Endothelial cell of umbilical vein (primary cell): ENCODE data around the gene SLC7A7. TPM values are rescaled to one million over a fixed set of nuclear protein-coding genes. Genes with fewer than 3 reads are reported as not detected.
"Not testable (repeated sequence)": the region's sequence is repeated elsewhere in the genome, so short reads cannot be mapped to it uniquely, and the experiment has no call there.

ENCODE experiments used
- BruUV-seq: library from RNA; stranded (reverse); fragments of 400-500 nt; replicated peaks from 2 replicates; lab custom pipeline; 2021; lab: Mats Ljungman, UMichigan
- CTCF ChIA-PET: fragments of 300-600, 350-600 bp; sonication (Branson Sonifier 250); formaldehyde crosslinking; loops from one replicate; lab custom pipeline; 2021; ENCODE audit warnings: antibody characterized with exemption, inconsistent platforms; lab: Charles Lee
- POLR2A ChIA-PET: fragments of 300-600, 350-600 bp; sonication (Branson Sonifier 250); formaldehyde crosslinking; loops from one replicate; lab custom pipeline; 2021; ENCODE audit warnings: antibody characterized with exemption, inconsistent platforms; lab: Charles Lee
- DNase-seq: peaks from one replicate; pipeline ENCODE4 v3.0.0-alpha.2; 2011; ENCODE audit warnings: low read depth, low spot score
- FAIRE-seq: peaks from 2 replicates; lab custom pipeline; 2011; peaks lifted over from hg19 to GRCh38; lab: Jason Lieb, UNC
- H2AFZ ChIP-seq: 2 replicates; pipeline ENCODE4 v1.6.0; 2012; ENCODE audit warnings: low read depth, low read length, control low read depth, inconsistent platforms
- H3K27ac ChIP-seq: 2 replicates; pipeline ENCODE4 v1.5.1; 2011; ENCODE audit warnings: low read depth, mild to moderate bottlenecking, control low read depth, low read length, moderate library complexity; ENCODE audit not compliant: insufficient read depth
- H3K27me3 ChIP-seq, 2 experiments: 2 replicates each; pipeline versions ENCODE4 v1.6.0 to v1.6.1; 2011; ENCODE audit warnings: low read length in 2 of 2, mixed read lengths in 1 of 2; ENCODE audit not compliant: control insufficient read depth in 2 of 2, insufficient read depth in 2 of 2
- H3K36me3 ChIP-seq, 2 experiments: 2 replicates in 1 of 2; 3 replicates in 1 of 2; pipeline ENCODE4 v1.5.1; 2011; ENCODE audit warnings: low read length in 2 of 2, mild to moderate bottlenecking in 1 of 2, moderate library complexity in 1 of 2; ENCODE audit not compliant: control insufficient read depth in 2 of 2, insufficient read depth in 2 of 2; ENCODE audit errors: extremely low read depth in 1 of 2
- H3K4me1 ChIP-seq: 3 replicates; pipeline ENCODE4 v1.5.1; 2011; ENCODE audit warnings: mild to moderate bottlenecking, low read length; ENCODE audit not compliant: control insufficient read depth, insufficient read depth; ENCODE audit errors: extremely low read depth
- H3K4me2 ChIP-seq: 2 replicates; pipeline ENCODE4 v1.6.1; 2011; ENCODE audit warnings: low read length, control low read depth, mixed read lengths; ENCODE audit not compliant: insufficient read depth
- H3K4me3 ChIP-seq, 3 experiments: fragments of 200-600 bp in 1 of 3; sonication (generic), shearing (Covaris generic) in 1 of 3; replicated peaks in 1 of 3; 2 replicates each; pipeline ENCODE4 v1.5.1; 2011 to 2016; ENCODE audit warnings: control low read depth in 3 of 3, low read length in 3 of 3, mild to moderate bottlenecking in 2 of 3, inconsistent platforms in 1 of 3, low read depth in 1 of 3, moderate library complexity in 1 of 3; ENCODE audit not compliant: insufficient read depth in 1 of 3
- H3K79me2 ChIP-seq: 2 replicates; pipeline ENCODE4 v1.6.0; 2012; ENCODE audit warnings: low read length, inconsistent platforms; ENCODE audit not compliant: control insufficient read depth, insufficient read depth
- H3K9ac ChIP-seq: replicated peaks from 2 replicates; pipeline ENCODE3; 2011; ENCODE audit warnings: low read length, control low read depth; ENCODE audit not compliant: insufficient read depth; ENCODE audit errors: extremely low read depth
- H3K9me1 ChIP-seq: replicated peaks from 3 replicates; pipeline ENCODE4 v1.6.0; 2011; ENCODE audit warnings: mild to moderate bottlenecking, low read length; ENCODE audit not compliant: control insufficient read depth, insufficient read depth; ENCODE audit errors: extremely low read depth
- H3K9me3 ChIP-seq: replicated peaks from 2 replicates; pipeline ENCODE4 v1.5.1; 2012; ENCODE audit warnings: low read length, inconsistent platforms; ENCODE audit not compliant: control insufficient read depth, insufficient read depth
- H4K20me1 ChIP-seq: replicated peaks from 2 replicates; pipeline ENCODE3; 2011; ENCODE audit warnings: mild to moderate bottlenecking, low read length; ENCODE audit not compliant: control insufficient read depth, insufficient read depth; ENCODE audit errors: extremely low read depth
- EZH2 ChIP-seq: IDR thresholded peaks from 2 replicates; pipeline ENCODE4 v1.6.1; 2012; ENCODE audit warnings: borderline replicate concordance, low read depth, mild to moderate bottlenecking, moderate library complexity, low read length, inconsistent platforms; ENCODE audit not compliant: severe bottlenecking
- FOS ChIP-seq: IDR thresholded peaks from 2 replicates; pipeline ENCODE4 v1.6.1; 2011; ENCODE audit warnings: mild to moderate bottlenecking, low read length, moderate library complexity, borderline replicate concordance; ENCODE audit not compliant: insufficient read depth
- GATA2 ChIP-seq: IDR thresholded peaks from 2 replicates; pipeline ENCODE4 v1.7.0; 2011; ENCODE audit warnings: low read depth, mild to moderate bottlenecking, moderate library complexity, mixed read lengths, low read length; ENCODE audit not compliant: insufficient read length, insufficient read depth
- JUN ChIP-seq: IDR thresholded peaks from 2 replicates; pipeline ENCODE4 v1.6.1; 2011; ENCODE audit warnings: borderline replicate concordance, low read depth; ENCODE audit not compliant: insufficient read length, insufficient read depth
- MAX ChIP-seq: IDR thresholded peaks from 2 replicates; pipeline ENCODE4 v1.6.1; 2011; ENCODE audit not compliant: insufficient read depth, insufficient read length
- MYC ChIP-seq: IDR thresholded peaks from one replicate; pipeline ENCODE4 v1.6.1; 2011; ENCODE audit warnings: mild to moderate bottlenecking, low read depth, low read length
- POLR2A ChIP-seq: IDR thresholded peaks from 2 replicates; pipeline ENCODE4 v1.6.1; 2012; ENCODE audit warnings: low read depth, mild to moderate bottlenecking, control low read depth, low read length
- POLR2AphosphoS5 ChIP-seq: IDR thresholded peaks from 2 replicates; pipeline ENCODE4 v1.6.1; 2012; ENCODE audit warnings: low read depth, mild to moderate bottlenecking, control low read depth, low read length, moderate library complexity; ENCODE audit not compliant: insufficient read depth
- dilution Hi-C: fragments of 300-500 bp; cut with MboI; formaldehyde crosslinking; loops from one replicate; pipeline ENCODE4 v1.15.0; 2019; ENCODE audit warnings: low sequenced_read_pairs; ENCODE audit not compliant: extremely low pct_ligation_motif_present
- intact Hi-C: fragments of 100-400 bp; cut with micrococcal nuclease; formaldehyde crosslinking; loops from one replicate; pipeline ENCODE4 v1.10.0; 2022
- polyA plus RNA-seq, 4 experiments: library from polyadenylated mRNA; depleted of rRNA in 3 of 4; stranded (reverse) in 3 of 4; unstranded in 1 of 4; fragments of >200 nt; gene quantifications; 2 replicates each; pipeline versions ENCODE4 v1.2.1 to v1.2.3, GENCODE V29; 2011 to 2012; ENCODE audit warnings: missing spikeins in 1 of 4
- total RNA-seq: library from RNA; stranded (reverse); gene quantifications from 2 replicates; pipeline ENCODE4 v1.2.3, GENCODE V29; 2021
- TF ChIP-seq, protein P1 (sequence below), 2 donors: IDR thresholded peaks; 1 replicate in 1 of 2; 2 replicates in 1 of 2; pipeline ENCODE4 v1.5.1; 2011; ENCODE audit warnings: low read length in 2 of 2, mild to moderate bottlenecking in 2 of 2, moderate library complexity in 2 of 2, control low read depth in 1 of 2, inconsistent platforms in 1 of 2, low read depth in 1 of 2; ENCODE audit not compliant: insufficient read depth in 1 of 2; ENCODE audit errors: extremely low read depth in 1 of 2

The SLC7A7 gene
- total and polyA plus RNA-seq, 2 donors (not counting 3 experiments of a cell fraction or from before 2014, with no cell fraction given), result 22.5 to 94.0 TPM

GRCh38 chr14:22807432-22808087, 7.7 kb downstream of the SLC7A7 start:
- H4K20me1 ChIP-seq, result no peaks in the 10 kb centered on the region
- H2AFZ ChIP-seq, result no peak overlapping the region
- no peaks in the 10 kb centered on the region for H3K4me1 ChIP-seq
- CTCF ChIA-PET, result interaction anchor here (0.6 to 2.9 kb wide), 5 partner anchors 9 to 237 kb away, joined by 3 to 14 read pairs (median 4); no protein-coding TSS in a partner anchor
- H3K9me1 ChIP-seq, result no peaks in the 10 kb centered on the region
- no peaks in the 10 kb centered on the region for H3K9me3 ChIP-seq
- H3K4me2 ChIP-seq, result no peak overlapping the region
- TF ChIP-seq FOS (no peak), MYC (no peak), JUN (no peak), POLR2A (no peak), GATA2 (no peak), POLR2AphosphoS5 (no peak), EZH2 (no peak), MAX (no peak)
- TF ChIP-seq, protein P1, sequence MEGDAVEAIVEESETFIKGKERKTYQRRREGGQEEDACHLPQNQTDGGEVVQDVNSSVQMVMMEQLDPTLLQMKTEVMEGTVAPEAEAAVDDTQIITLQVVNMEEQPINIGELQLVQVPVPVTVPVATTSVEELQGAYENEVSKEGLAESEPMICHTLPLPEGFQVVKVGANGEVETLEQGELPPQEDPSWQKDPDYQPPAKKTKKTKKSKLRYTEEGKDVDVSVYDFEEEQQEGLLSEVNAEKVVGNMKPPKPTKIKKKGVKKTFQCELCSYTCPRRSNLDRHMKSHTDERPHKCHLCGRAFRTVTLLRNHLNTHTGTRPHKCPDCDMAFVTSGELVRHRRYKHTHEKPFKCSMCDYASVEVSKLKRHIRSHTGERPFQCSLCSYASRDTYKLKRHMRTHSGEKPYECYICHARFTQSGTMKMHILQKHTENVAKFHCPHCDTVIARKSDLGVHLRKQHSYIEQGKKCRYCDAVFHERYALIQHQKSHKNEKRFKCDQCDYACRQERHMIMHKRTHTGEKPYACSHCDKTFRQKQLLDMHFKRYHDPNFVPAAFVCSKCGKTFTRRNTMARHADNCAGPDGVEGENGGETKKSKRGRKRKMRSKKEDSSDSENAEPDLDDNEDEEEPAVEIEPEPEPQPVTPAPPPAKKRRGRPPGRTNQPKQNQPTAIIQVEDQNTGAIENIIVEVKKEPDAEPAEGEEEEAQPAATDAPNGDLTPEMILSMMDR (IDR thresholded peaks at IDR 0.05; ENCODE audit: extremely low read depth in 1 of 2, insufficient read depth in 1 of 2, low read depth in 1 of 2, low read length in 2 of 2), result no peak
- H3K4me3 ChIP-seq, result no peak overlapping the region
- no TSS peak for BruUV-seq
- peak overlapping the region; percentile 3 for H3K9ac ChIP-seq
- FAIRE-seq (no peak), DNase-seq (no peak)
- POLR2A ChIA-PET, result no interaction called here
- H3K27me3 ChIP-seq, result no peaks in the 10 kb centered on the region
- no peak overlapping the region for H3K27ac ChIP-seq
- no peaks in the 10 kb centered on the region for H3K79me2 ChIP-seq
- intact Hi-C loops, result no loop called here
- dilution Hi-C loops, result no loop called here
- H3K36me3 ChIP-seq, result no peaks in the 10 kb centered on the region

- dilution Hi-C loops, H4K20me1 ChIP-seq, H3K4me2 ChIP-seq, intact Hi-C loops, H3K27ac ChIP-seq, H3K9ac ChIP-seq, H3K36me3 ChIP-seq, H3K4me1 ChIP-seq, H3K27me3 ChIP-seq, H3K9me3 ChIP-seq, DNase-seq, BruUV-seq, H3K79me2 ChIP-seq, H3K9me1 ChIP-seq, FAIRE-seq, H3K4me3 ChIP-seq, H2AFZ ChIP-seq, POLR2A ChIA-PET: not testable (repeated sequence)
- CTCF ChIA-PET, result interaction anchor here (2.9 kb wide), 1 partner anchor 235 kb away, joined by 14 read pairs; no protein-coding TSS in a partner anchor
Observed at GRCh38 chr14:22805235-22805634, 10.0 kb downstream of the SLC7A7 start.
